SK-N-SH (cell line): ENCODE results near the gene CELF2.

Source experiments
- EP300 ChIP-seq, 2 experiments: IDR thresholded peaks; 2 replicates each; pipeline versions ENCODE4 v1.4.0 to v1.6.1; 2012; ENCODE audit warnings: borderline replicate concordance in 1 of 2, low read depth in 1 of 2, low read length in 1 of 2
- FOXJ3 ChIP-seq: sonication (generic); formaldehyde crosslinking; IDR thresholded peaks from 2 replicates; pipeline ENCODE4 v1.5.1; 2020; ENCODE audit warnings: mild to moderate bottlenecking, missing genetic modification reagents
- POLR2AphosphoS5 ChIP-seq: IDR thresholded peaks from 2 replicates; pipeline ENCODE4 v1.6.1; 2012; ENCODE audit warnings: low read depth, low read length
- RAD21 ChIP-seq: IDR thresholded peaks from 2 replicates; pipeline ENCODE4 v1.6.1; 2012; ENCODE audit warnings: mild to moderate bottlenecking, low read length
- TF ChIP-seq, protein P1 (sequence below): IDR thresholded peaks from 2 replicates; pipeline ENCODE4; 2012
- TF ChIP-seq, protein P2 (sequence below): fragments of 200-600 bp; sonication (generic); IDR thresholded peaks from 2 replicates; pipeline ENCODE4 v1.6.1; 2017; ENCODE audit warnings: antibody characterized with exemption, mild to moderate bottlenecking, moderate library complexity

DNA sequence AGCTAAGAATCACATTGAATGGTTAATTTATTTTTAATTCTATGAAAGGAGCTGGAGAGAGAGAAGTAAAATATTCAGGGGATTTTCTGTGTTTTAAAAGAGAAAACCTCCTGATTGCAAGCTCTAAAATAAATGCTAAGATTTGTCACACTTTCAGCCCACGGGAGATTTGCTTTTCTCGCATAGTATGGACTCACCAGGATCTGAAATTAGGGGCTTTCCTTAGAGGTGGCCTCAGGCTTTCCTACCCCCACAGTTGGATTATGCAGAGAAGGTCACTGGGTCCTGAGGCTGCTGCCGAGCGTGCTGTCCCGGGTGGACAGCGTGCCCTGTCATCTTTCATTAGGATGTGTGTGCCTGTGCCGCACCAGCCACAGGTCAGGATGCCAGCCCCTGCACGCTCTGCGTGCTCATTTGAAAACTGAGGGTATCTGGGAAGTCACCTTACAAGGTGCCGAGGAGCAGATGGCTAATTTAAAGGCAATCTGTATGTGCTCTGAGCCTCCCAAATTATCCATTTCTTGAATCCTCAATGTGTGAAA is 258.8 kb downstream of the CELF2 start:
- no peak for TF ChIP-seq RAD21
- TF ChIP-seq POLR2AphosphoS5 = no peak
- no peak for TF ChIP-seq EP300 (IDR thresholded peaks at IDR 0.05; ENCODE audit: borderline replicate concordance in 1 of 2, low read depth in 1 of 2, low read length in 1 of 2)
- TF ChIP-seq, protein P1, sequence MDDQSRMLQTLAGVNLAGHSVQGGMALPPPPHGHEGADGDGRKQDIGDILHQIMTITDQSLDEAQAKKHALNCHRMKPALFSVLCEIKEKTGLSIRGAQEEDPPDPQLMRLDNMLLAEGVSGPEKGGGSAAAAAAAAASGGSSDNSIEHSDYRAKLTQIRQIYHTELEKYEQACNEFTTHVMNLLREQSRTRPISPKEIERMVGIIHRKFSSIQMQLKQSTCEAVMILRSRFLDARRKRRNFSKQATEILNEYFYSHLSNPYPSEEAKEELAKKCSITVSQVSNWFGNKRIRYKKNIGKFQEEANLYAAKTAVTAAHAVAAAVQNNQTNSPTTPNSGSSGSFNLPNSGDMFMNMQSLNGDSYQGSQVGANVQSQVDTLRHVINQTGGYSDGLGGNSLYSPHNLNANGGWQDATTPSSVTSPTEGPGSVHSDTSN = no peak
- no peak for TF ChIP-seq FOXJ3 (CRISPR knock-in tag)
- TF ChIP-seq, protein P2, sequence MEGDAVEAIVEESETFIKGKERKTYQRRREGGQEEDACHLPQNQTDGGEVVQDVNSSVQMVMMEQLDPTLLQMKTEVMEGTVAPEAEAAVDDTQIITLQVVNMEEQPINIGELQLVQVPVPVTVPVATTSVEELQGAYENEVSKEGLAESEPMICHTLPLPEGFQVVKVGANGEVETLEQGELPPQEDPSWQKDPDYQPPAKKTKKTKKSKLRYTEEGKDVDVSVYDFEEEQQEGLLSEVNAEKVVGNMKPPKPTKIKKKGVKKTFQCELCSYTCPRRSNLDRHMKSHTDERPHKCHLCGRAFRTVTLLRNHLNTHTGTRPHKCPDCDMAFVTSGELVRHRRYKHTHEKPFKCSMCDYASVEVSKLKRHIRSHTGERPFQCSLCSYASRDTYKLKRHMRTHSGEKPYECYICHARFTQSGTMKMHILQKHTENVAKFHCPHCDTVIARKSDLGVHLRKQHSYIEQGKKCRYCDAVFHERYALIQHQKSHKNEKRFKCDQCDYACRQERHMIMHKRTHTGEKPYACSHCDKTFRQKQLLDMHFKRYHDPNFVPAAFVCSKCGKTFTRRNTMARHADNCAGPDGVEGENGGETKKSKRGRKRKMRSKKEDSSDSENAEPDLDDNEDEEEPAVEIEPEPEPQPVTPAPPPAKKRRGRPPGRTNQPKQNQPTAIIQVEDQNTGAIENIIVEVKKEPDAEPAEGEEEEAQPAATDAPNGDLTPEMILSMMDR = no peak
